Activated CD4-positive, alpha-beta T cell treated with anti-CD3 and anti-CD28 coated beads, Interleukin-2, Interleukin-6, amounts not matched to agents 100 ng/mL and 50 ng/mL, durations not matched to agents 16 hours and 8 hours (primary cell): ENCODE data around the gene NPIPA7.
"Not testable (repeated sequence)": the region's sequence is repeated elsewhere in the genome, so short reads cannot be mapped to it uniquely, and the experiment has no call there.

Experiments used
- DNase-seq: peaks from one replicate; pipeline ENCODE4 v3.0.0-alpha.2; 2020

Gene NPIPA7

DNA sequence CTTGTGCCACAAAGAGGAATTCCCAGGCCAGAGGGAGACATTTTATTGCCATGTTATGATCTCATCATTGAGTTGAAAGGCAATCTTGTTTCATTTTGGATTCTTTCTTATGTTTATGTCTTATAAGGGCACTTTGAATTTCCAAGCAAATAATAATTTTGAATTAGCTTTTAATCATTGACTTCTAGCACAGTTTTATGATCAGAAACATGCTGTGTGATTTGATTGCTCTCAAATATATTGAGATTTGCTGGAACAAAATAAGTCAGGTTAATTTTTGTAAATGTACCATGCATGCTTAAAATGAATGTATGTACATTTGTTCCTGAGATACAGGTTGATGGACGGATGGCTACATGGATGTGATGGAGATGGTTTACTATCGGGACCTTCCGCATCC, at the start of gene NPIPA7:
TSS of gene NPIPA7 (plus strand) at position 301 of the 400 bp plus-strand sequence. CDS start 105 bp downstream, outside the sequence.
- not testable (repeated sequence) for DNase-seq

DNA sequence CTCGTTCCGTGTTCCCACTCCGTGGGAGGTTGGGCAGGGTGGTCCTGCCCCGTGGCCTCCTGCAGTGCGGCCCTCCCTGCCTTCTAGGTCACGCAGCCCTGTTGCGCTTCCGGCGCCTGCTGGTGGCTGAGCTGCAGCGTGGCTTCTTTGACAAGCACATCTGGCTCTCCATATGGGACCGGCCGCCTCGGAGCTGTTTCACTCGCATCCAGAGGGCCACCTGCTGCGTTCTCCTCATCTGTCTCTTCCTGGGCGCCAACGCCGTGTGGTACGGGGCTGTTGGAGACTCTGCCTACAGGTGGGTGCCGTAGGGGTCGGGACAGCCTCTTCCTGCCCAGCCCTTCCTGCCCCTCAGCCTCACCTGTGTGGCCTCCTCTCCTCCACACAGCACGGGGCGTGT, 47.5 kb upstream of the NPIPA7 start:
- DNase-seq = not testable (repeated sequence)

DNA sequence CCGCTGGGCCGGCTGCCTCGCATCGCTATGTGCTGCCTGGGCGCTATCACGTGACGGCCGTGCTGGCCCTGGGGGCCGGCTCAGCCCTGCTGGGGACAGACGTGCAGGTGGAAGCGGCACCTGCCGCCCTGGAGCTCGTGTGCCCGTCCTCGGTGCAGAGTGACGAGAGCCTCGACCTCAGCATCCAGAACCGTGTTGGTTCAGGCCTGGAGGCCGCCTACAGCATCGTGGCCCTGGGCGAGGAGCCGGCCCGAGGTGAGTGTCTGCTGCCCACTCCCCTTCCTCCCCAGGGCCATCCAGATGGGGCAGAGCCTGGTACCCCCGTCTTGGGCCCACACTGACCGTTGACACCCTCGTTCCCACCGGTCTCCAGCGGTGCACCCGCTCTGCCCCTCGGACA, 21.4 kb upstream of the NPIPA7 start:
- DNase-seq = not testable (repeated sequence)

DNA sequence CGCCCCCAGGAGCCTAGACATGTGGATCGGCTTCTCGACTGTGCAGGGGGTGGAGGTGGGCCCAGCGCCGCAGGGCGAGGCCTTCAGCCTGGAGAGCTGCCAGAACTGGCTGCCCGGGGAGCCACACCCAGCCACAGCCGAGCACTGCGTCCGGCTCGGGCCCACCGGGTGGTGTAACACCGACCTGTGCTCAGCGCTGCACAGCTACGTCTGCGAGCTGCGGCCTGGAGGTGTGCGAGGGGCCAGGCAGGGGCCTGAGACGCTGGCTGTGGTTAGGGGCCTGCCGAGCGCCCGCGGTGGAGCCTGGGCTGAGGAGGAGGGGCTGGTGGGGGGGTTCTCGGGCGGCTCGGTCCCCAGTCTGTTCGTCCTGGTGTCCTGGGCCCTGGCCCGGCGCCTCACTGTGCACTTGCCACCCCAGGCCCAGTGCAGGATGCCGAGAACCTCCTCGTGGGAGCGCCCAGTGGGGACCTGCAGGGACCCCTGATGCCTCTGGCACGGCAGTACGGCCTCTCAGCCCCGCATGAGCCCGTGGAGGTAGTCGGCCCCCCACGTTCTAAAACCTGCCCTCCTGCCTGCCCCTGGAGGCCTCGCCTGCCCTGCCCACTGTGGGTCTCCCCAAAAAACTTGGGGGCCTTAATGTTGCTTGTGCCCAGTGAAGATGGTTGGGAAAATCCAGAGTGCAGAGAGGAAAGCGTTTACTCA, 20.2 kb upstream of the NPIPA7 start:
- not testable (repeated sequence) for DNase-seq

DNA sequence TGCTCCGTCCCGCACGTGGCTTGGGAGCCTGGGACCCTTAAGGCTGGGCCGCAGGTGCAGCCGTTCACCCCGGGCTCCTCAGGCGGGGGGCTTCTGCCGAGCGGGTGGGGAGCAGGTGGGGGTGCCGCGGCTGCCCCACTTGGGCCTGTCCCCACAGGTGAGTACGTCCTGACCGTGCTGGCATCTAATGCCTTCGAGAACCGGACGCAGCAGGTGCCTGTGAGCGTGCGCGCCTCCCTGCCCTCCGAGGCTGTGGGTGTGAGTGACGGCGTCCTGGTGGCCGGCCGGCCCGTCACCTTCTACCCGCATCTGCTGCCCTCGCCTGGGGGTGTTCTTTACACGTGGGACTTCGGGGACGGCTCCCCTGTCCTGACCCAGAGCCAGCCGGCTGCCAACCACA, 15.3 kb upstream of the NPIPA7 start:
- DNase-seq = not testable (repeated sequence)

DNA sequence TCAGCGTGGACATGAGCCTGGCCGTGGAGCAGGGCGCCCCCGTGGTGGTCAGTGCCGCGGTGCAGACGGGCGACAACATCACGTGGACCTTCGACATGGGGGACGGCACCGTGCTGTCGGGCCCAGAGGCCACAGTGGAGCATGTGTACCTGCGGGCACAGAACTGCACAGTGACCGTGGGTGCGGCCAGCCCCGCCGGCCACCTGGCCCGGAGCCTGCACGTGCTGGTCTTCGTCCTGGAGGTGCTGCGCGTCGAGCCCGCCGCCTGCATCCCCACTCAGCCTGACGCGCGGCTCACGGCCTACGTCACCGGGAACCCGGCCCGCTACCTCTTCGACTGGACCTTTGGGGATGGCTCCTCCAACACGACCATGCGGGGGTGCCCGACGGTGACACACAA, 14.8 kb upstream of the NPIPA7 start:
- DNase-seq = not testable (repeated sequence)

DNA sequence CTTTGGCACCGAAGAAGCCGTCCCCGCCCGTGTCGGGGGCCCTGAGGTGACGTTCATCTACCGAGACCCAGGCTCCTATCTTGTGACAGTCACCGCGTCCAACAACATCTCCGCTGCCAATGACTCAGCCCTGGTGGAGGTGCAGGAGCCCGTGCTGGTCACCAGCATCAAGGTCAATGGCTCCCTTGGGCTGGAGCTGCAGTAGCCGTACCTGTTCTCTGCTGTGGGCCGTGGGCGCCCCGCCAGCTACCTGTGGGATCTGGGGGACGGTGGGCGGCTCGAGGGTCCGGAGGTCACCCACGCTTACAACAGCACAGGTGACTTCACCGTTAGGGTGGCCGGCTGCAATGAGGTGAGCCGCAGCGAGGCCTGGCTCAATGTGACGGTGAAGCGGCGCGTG, 14.2 kb upstream of the NPIPA7 start:
- not testable (repeated sequence) for DNase-seq

DNA sequence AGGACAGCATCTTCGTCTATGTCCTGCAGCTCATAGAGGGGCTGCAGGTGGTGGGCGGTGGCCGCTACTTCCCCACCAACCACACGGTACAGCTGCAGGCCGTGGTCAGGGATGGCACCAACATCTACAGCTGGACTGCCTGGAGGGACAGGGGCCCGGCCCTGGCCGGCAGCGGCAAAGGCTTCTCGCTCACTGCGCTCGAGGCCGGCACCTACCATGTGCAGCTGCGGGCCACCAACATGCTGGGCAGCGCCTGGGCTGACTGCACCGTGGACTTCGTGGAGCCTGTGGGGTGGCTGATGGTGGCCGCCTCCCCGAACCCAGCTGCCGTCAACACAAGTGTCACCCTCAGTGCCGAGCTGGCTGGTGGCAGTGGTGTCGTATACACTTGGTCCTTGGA, 13.6 kb upstream of the NPIPA7 start:
- not testable (repeated sequence) for DNase-seq

DNA sequence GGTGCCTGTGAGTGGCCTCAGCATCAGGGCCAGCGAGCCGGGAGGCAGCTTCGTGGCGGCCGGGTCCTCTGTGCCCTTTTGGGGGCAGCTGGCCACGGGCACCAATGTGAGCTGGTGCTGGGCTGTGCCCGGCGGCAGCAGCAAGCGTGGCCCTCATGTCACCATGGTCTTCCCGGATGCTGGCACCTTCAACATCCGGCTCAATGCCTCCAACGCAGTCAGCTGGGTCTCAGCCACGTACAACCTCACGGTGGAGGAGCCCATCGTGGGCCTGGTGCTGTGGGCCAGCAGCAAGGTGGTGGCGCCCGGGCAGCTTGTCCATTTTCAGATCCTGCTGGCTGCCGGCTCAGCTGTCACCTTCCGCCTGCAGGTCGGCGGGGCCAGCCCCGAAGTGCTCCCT, 13.1 kb upstream of the NPIPA7 start:
- DNase-seq = not testable (repeated sequence)

DNA sequence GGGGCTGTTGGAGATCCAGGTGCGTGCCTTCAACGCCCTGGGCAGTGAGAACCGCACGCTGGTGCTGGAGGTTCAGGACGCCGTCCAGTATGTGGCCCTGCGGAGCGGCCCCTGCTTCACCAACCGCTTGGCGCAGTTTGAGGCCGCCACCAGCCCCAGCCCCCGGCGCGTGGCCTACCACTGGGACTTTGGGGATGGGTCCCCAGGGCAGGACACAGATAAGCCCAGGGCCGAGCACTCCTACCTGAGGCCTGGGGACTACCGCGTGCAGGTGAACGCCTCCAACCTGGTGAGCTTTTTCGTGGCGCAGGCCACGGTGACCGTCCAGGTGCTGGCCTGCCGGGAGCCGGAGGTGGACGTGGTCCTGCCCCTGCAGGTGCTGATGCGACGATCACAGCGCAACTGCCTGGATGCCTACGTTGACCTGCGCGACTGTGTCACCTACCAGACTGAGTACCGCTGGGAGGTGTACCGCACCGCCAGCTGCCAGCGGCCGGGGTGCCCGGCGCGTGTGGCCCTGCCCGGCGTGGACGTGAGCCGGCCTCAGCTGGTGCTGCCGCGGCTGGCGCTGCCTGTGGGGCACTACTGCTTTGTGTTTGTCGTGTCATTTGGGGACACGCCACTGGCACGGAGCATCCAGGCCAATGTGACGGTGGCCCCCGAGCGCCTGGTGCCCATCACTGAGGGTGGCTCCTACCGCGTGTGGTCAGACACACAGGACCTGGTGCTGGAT, 12.2 kb upstream of the NPIPA7 start:
- not testable (repeated sequence) for DNase-seq

DNA sequence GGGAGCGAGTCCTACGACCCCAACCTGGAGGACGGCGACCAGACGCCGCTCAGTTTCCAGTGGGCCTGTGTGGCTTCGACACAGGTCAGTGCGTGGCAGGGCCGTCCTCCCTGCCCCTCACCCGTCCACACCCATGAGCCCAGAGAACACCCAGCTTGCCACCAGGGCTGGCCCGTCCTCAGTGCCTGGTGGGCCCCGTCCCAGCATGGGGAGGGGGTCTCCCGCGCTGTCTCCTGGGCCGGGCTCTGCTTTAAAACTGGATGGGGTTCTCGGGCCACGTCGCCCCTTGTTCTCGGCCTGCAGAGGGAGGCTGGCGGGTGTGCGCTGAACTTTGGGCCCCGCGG, 11.7 kb upstream of the NPIPA7 start:
- not testable (repeated sequence) for DNase-seq

DNA sequence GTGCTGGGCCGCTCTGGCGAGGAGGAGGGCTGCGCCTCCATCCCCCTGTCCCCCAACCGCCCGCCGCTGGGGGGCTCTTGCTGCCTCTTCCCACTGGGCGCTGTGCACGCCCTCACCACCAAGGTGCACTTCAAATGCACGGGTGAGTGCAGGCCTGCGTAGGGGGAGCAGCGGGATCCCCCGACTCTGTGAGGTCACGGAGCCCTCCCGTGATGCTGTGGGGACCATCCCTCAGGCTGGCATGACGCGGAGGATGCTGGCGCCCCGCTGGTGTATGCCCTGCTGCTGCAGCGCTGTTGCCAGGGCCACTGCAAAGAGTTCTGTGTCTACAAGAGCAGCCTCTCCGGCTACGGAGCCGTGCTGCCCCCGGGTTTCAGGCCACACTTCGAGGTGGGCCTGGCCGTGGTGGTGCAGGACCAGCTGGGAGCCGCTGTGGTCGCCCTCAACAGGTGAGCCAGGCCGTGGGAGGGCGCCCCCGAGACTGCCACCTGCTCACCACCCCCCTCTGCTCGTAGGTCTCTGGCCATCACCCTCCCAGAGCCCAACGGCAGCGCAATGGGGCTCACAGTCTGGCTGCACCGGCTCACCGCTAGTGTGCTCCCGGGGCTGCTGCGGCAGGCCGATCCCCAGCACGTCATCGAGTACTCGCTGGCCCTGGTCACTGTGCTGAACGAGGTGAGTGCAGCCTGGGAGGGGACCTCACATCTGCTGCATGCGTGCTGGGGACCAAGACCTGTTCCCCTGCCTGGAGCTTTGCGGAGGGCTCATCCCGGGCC, 9.7 kb upstream of the NPIPA7 start:
- not testable (repeated sequence) for DNase-seq

DNA sequence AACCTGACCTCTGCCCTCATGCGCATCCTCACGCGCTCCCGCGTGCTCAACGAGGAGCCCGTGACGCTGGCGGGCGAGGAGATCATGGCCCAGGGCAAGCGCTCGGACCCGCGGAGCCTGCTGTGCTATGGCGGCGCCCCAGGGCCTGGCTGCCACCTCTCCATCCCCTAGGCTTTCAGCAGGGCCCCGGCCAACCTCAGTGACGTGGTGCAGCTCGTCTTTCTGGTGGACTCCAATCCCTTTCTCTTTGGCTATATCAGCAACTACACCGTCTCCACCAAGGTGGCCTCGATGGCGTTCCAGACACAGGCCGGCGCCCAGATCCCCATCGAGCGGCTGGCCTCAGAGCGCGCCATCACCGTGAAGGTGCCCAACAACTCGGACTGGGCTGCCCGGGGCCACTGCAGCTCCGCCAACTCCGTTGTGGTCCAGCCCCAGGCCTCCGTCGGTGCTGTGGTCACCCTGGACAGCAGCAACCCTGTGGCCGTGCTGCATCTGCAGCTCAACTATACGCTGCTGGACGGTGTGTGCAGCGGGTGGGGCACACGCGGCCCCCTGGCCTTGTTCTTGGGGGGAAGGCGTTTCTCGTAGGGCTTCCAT, 7.7 kb upstream of the NPIPA7 start:
- DNase-seq = not testable (repeated sequence)

DNA sequence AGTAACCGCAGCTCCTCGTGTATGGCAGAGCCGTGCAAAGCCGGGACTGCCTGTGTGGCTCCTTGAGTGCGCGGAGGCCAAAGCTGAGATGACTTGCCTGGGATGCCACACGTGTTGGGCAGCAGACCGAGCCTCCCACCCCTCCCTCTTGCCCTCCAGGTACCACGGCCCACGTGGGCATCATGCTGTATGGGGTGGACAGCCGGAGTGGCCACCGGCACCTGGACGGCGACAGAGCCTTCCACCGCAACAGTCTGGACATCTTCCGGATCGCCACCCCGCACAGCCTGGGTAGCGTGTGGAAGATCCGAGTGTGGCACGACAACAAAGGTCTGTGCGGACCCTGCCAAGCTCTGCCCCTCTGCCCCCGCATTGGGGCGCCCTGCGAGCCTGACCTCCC, 4.7 kb upstream of the NPIPA7 start:
- not testable (repeated sequence) for DNase-seq

DNA sequence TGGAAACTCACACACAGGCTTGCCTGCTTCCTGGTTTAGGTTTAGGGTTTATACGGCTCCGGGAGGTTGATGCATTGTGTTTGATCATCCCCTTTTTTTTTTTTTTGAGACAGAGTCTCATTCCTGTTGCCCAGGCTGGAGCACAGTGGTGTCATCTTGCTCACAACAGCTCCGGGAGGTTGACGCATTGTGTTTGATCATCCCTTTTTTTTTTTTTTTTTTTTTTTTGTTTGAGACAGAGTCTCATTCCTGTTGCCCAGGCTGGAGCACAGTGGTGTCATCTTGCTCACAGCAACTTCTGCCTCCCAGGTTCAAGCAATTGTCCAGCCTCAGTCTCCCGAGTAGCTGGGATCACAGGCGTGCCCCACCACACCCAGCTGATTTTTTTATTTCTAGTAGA, 20.7 kb downstream of the NPIPA7 start:
- DNase-seq = not testable (repeated sequence)

DNA sequence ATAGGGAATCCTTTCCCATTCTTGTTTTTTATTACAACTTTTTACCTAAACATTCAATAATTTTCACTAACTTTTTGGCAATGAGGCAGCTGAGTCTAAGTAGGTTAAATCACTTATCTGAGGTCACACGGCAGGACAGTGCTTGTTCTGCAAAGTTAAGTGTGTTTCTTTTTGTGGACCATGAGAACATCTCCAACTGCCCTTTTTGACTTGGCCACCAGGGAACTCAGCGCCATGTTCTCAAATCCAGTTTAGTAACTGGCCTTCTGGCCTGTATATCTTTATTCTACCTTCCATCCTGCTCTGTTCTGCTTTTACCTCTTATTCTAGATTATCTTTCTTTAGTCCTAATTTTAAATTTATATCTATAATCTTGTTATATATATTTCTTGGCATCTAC, 23.4 kb downstream of the NPIPA7 start:
- not testable (repeated sequence) for DNase-seq

DNA sequence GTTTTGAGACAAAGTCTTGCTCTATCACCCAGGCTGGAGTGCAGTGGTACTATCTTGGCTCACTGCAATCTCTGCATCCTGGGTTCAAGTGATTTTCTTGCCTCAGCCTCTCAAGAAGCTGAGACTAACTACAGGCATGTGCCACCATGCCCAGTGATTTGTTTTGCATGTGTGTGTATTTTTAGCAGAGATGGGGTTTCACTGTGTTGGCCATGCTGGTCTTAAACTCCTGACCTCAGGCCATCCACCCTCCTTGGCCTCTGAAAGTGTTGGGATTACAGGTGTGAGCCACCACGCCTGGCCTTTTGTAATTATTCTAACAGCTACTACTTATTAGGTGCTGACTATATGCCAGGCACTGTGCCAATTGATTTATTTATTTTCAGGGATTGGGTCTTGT, 25.3 kb downstream of the NPIPA7 start:
- DNase-seq = not testable (repeated sequence)

DNA sequence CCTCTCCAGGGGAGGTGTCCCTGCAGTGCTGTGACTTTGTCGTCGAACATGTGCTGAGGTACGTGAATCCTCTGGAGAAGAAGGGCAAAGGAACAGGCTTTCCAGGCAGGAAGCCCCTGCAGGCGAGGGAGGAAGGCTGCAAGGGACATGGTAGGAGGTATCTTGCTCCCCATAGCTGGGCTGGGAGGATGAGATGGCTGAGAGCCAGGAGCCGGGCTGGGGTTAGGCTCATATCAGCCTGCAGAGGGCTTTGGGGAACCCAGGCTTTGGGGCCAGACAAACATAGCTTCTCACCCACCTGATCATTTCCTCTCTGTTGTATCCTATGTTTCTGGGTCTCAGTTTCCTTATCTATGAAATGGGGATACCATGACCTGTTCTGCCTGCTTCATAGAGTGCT, 26.5 kb downstream of the NPIPA7 start:
- DNase-seq = not testable (repeated sequence)

DNA sequence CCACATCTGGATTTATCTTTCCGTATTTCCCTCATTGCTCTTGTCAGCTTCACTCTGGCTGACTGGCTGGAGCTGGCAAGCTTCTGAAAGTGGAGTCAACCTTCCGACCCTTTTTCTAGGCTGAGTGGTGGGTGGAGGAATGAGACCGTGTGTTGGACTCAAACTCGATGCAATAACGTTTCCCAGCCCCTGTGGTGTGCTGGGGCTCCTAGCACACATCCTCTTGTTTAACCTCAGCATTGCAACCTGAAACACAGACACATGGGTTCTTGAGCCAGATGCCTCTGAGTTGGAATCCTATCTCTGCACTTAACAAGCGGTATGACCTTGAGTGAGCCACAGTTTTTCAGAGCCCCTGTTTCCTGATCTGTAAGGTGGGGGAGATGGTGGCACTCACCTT, 29.5 kb downstream of the NPIPA7 start:
- DNase-seq = not testable (repeated sequence)

DNA sequence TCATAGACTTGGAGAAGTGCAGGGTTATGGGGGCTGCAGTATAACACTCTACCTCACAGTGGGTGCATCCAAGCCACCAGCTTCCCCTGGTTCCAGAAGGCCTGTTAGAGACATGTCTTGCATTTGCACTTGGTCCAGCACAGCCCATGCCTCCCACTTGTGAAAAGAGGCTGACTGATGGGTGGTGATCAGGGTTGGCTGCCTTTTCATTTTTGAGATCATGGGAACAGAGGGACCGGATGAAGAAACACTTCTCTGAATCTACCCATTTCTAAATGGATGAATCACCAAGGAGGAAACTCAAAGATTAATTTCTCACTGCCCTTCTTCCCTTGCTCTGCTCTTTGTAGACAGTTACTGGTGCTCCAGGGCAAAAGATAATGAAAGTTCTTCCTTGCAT, 34.8 kb downstream of the NPIPA7 start:
- DNase-seq = not testable (repeated sequence)

DNA sequence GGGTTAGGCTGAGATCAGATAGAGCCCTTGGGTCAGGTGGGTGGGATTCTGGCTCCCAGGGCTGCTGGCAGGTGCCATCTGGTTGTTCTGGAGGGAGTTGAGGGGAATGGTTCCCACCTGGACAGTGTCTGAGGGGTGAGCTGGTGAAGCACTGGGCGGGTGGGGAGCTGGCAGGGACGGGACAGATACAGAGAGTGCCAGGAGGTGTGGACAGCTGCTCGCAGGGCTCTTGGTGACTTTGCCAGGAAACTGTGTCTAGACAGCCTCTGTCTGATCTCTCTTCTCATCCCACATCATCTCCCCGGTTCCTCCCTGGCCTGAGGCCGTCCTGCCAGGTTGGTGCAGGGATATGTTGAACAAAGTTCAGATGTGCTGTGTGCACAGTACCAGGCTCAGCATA, 38.1 kb downstream of the NPIPA7 start:
- not testable (repeated sequence) for DNase-seq

DNA sequence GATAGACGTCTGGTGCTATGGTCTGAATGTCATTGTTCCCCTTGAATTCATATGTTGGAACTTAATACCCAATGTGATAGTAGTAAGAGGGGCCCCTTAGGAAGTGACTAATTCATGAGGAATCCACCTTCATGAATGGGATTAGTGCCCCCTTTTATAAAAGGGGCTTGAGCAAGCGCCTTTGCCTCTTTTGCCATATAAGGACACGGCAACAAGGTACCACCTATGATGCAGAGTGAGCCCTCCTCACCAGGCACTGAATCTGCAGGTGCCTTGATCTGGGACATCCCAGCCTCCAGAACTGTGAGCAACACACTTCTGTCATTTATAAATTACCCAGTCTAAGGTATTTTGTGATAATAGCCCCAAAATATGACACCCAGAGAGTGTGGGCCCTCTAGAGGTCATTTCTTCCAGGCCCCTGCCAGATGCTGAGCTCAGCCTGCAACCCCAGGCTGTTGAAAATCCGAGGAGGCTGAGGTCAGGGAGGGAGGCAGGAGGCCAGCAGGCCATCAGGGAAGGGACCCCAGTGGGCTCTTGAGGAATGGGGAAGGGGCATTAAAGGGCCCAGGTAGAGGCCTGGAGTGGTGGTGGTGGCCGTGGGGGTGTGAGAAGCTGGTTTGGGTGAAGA, 39.1 kb downstream of the NPIPA7 start:
- DNase-seq = not testable (repeated sequence)

DNA sequence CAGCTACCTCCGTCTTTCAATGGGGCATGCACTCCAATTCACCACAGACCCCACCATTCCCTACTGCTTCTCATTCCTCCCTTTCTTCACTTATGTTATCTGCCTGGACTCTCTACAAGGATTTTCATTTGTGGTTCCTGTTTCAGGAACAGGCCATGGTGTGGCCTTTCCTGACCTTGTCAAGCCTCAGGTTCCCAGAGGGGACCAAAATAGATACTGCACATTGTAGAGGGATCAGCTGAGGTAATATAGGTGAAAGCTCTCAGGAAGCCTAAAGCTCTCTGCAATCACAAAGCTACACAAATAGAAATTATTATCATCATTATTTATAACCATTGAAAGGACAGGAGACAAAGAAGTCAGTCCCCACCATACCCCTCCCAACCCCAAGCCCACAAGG, 41.6 kb downstream of the NPIPA7 start:
- DNase-seq = not testable (repeated sequence)
